Mucosa of descending colon (tissue), 3 donors: Measurements from ENCODE around the gene SAFB. TPM values are rescaled to one million over a fixed set of nuclear protein-coding genes. Genes with fewer than 3 reads are reported as not detected.
A peak's percentile ranks its signal among the peaks of the same experiment; 100 is the strongest.

Experiments used
- ATAC-seq: fragments of 200-7000 bp; cut with Tn5 transposase; one replicate; pipeline ENCODE4 v1.9.1; 2020; ENCODE audit warnings: mild to moderate bottlenecking, moderate library complexity
- DNase-seq, 3 donors: peaks; one replicate each; pipeline ENCODE4 v3.0.0-alpha.2; 2020
- H3K36me3 ChIP-seq: fragments of 200-600 bp; one replicate; pipeline ENCODE4 v1.8.0; 2021; ENCODE audit warnings: low read depth, mild to moderate bottlenecking
- H3K4me1 ChIP-seq: fragments of 200-600 bp; one replicate; pipeline ENCODE4 v1.8.0; 2021; ENCODE audit warnings: low read depth, mild to moderate bottlenecking
- H3K4me3 ChIP-seq: fragments of 200-600 bp; one replicate; pipeline ENCODE4 v1.8.0; 2021; ENCODE audit warnings: mild to moderate bottlenecking
- H3K9me3 ChIP-seq: fragments of 200-600 bp; one replicate; pipeline ENCODE4 v1.8.0; 2021; ENCODE audit warnings: mild to moderate bottlenecking
- CTCF ChIP-seq: fragments of 200-600 bp; IDR thresholded peaks from one replicate; pipeline ENCODE4 v1.8.0; 2022; ENCODE audit warnings: antibody characterized with exemption, mild to moderate bottlenecking
- intact Hi-C, 2 donors: fragments of 100-400 bp; cut with DNase I in 1 of 2; cut with micrococcal nuclease in 1 of 2; formaldehyde crosslinking; loops; one replicate each; pipeline versions ENCODE4 v1.11.0 to v1.11.1; 2022; cut with DNase I, micrococcal nuclease
- total RNA-seq, 3 donors: library from RNA; stranded (reverse); fragmentation: NEBNext Ultra II Directional in 2 of 3; extraction: Animal tissue kit (Norgen Biotek cat#: 25700) in 2 of 3; gene quantifications; one replicate each; pipeline versions ENCODE4 v1.2.1 to v1.2.4, GENCODE V29; 2021 to 2023
- donor health status: DM: no; HTN: no; CAD: no; lungs with moderate emphysema.
- donor health status: DM: no; HTN: no; CAD: no.
- donor health status: DM: no; HTN: yes; CAD: no.

The SAFB gene
- total RNA-seq, 3 donors from 2014 or later = 78.8 to 115 (median 83.3) TPM

DNA sequence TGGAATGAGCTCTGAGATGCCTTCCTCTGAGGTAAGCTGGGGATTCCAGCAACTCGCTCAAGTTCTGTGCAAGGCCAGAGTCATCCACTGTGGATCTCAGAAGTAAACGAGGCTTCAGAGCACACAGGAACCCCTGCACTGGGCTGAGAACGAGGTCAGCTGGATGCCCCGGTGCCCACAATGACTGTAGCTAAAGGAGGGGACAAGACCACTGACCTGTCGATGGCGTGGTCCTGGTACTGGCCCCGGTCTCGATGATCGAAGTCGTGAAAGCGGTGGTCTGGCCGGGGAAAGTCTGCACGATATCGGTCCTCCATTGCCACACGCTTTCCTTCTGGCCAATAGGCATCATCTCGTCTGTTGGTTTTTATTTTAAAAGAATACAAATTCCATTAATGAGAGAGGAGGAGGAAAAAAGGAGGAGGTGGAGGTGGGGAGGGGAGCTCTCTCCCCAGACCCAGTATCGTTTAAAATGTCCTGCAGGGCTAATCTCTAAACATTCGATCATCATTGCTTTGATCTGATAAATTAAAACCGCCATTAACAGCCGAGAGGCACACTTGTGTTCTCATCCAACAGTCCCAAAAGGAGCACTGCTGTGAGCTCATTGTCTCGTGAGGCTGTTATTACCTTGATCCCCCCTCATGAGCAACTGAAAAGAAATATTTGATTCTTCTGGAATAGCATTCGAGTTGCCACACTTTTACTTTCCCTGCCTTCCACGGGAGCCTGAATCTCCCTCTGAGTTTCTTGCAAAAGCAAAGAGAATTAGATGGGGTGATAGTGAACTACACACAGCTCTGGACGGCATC, 30.1 kb upstream of the SAFB start:
- Histone ChIP-seq H3K36me3 (peaks cover 37% of the 10 kb centered on the region), H3K4me3 (no peak overlapping the region), H3K4me1 (no peaks in the 10 kb centered on the region), H3K9me3 (no peaks in the 10 kb centered on the region)
- intact Hi-C loops = no loop called here
- DNase-seq (no peak), ATAC-seq (no peak)
- no peak for TF ChIP-seq CTCF

DNA sequence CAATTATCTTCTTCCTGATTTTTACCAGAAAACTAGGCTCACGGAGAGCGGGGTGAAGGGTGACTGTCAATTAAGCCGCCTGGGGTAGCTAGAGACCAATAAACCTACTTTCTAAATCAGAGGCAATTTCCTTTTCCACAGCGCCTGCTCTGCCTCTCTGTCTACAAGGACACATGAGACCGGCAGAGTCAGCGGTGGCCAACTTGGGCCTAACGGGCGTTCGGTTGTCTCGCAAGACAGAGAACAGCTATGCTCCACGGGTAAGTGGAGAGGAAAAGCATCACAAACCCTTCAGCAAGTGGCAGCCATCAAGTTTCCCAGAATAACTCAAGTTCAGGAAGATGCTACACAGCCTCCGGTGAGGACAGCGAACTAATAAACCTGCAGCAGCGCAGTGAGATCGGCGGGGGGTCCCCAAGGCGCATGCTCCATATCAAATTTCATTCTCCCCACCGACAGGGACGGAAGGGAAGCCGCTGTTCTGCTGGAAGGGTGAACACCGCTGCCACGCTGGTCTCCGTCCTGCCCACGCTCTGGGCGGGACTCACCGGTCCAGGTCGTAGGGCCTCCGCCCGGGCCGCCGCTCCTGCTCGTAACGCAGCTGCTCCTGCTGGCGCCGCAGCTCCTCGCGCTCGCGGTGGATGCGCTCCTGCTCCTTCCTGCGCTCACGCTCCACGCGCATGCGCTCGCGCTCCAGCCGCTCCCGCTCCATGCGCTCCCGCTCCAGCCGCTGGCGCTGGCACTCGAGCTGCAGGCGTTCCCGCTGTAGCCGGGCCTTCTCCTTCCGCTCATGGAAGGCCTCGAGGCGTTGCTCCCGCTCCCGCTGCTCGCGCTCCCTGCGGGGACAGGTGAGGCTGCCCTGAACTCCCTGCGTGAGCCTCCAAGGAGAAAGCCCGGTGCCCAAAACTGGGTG, 29.3 kb upstream of the SAFB start:
- no peaks in the 10 kb centered on the region for H3K9me3 ChIP-seq
- peak in 1 of 3 donors; percentile 16 for DNase-seq
- TF ChIP-seq CTCF = no peak
- intact Hi-C loops = no loop called here
- ATAC-seq = no peak
- H3K36me3 ChIP-seq = peaks cover 46% of the 10 kb centered on the region
- no peaks in the 10 kb centered on the region for H3K4me1 ChIP-seq
- no peak overlapping the region for H3K4me3 ChIP-seq

- ATAC-seq = peak; percentile 84
- H3K36me3 ChIP-seq = peaks cover 50% of the 10 kb centered on the region
- no peak for TF ChIP-seq CTCF
- intact Hi-C loops = no loop called here
- no peak overlapping the region for H3K4me3 ChIP-seq
- H3K9me3 ChIP-seq = no peaks in the 10 kb centered on the region
- no peaks in the 10 kb centered on the region for H3K4me1 ChIP-seq
- DNase-seq = peak in 2 of 3 donors; percentile 20 to 43
Observed at GRCh38 chr19:5594521-5594950, 28.3 kb upstream of the SAFB start.

DNA sequence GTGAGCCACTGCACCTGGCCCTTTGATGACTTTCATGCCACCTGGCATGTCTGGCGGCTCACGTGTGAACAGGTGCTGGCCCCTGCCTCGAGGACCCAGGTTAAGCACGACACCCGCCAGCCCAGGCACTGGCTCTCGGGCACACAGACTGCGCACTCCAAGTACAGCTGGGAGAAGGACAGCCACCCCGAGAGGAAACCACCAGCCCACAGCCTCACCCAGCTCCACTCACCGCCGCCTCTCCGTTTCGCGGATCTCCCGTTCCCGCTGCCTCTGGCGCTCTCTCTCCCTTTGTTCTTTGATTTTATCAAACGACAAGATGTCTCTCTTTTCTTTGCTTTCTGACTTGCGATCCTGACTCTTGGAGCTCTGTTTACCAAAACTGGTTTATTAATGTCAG, 27.8 kb upstream of the SAFB start:
- Histone ChIP-seq H3K4me3 (no peak overlapping the region), H3K9me3 (no peaks in the 10 kb centered on the region), H3K36me3 (peaks cover 53% of the 10 kb centered on the region), H3K4me1 (no peaks in the 10 kb centered on the region)
- TF ChIP-seq CTCF = no peak
- intact Hi-C loops = no loop called here
- DNase-seq (peak in 1 of 3 donors; percentile 24), ATAC-seq (no peak)

GRCh38 chr19:5595745-5596144, 27.1 kb upstream of the SAFB start:
- Histone ChIP-seq H3K4me1 (no peaks in the 10 kb centered on the region), H3K36me3 (peaks cover 49% of the 10 kb centered on the region), H3K9me3 (no peaks in the 10 kb centered on the region), H3K4me3 (no peak overlapping the region)
- TF ChIP-seq CTCF = no peak
- intact Hi-C loops = no loop called here
- ATAC-seq = no peak
- DNase-seq = peak in 1 of 3 donors; percentile 17
